ENCODE results near the gene NTN5.

GRCh38 chr19:48636859-48637448, 35.9 kb downstream of the NTN5 start, which contains the start of gene DBP:
- TF ChIP-seq GATA3 (IDR thresholded peaks at IDR 0.05; ENCODE audit: low read depth, low read length) (no peak), GATA2 (IDR thresholded peaks at IDR 0.05; ENCODE audit: low read depth, low read length) (no peak)
